ENCODE measurements around the gene SYNDIG1.

SYNDIG1 gene

GRCh38 chr20:24664266-24664986, 195.0 kb downstream of the SYNDIG1 start:
- Mint-ChIP-seq H3K4me3 (no peak overlapping the region), H3K4me1 (no peaks in the 10 kb centered on the region), H3K27me3 (peaks cover 10 to 12% of the 10 kb centered on the region in 2 donors), H3K27ac (no peak overlapping the region), H3K9me3 (no peaks in the 10 kb centered on the region), H3K36me3 (no peaks in the 10 kb centered on the region)
- no peak for ATAC-seq (replicated peaks)
- DNase-seq = no peak

DNA sequence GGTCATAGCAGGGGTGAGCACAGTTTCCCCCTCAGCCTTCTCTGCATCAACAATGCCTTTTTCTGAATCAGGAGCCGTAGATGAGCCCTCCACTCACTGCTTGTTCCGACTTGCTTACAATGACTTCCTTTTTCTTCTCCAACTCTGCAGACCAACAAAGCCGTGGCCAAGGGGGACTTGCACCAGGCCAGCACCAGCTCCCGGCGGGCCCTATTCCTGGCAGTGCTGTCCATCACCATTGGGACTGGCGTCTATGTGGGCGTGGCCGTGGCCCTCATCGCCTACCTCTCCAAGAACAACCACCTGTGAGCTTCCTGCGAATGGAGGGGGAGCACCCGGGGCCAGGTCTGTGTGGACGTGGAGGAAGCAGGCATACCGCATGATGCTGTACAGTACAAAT, 195.8 kb downstream of the SYNDIG1 start:
- ATAC-seq (replicated peaks) (no peak), DNase-seq (no peak)
- Mint-ChIP-seq H3K4me1 (no peaks in the 10 kb centered on the region), H3K27me3 (peaks cover 14 to 16% of the 10 kb centered on the region in 2 donors), H3K36me3 (no peaks in the 10 kb centered on the region), H3K27ac (no peak overlapping the region), H3K9me3 (no peaks in the 10 kb centered on the region), H3K4me3 (no peak overlapping the region)

- DNase-seq (no peak), ATAC-seq (replicated peaks) (no peak)
- Mint-ChIP-seq H3K36me3 (no peaks in the 10 kb centered on the region), H3K27me3 (peaks cover 10 to 17% of the 10 kb centered on the region in 2 donors), H3K4me3 (no peak overlapping the region), H3K27ac (no peak overlapping the region), H3K9me3 (no peaks in the 10 kb centered on the region), H3K4me1 (no peaks in the 10 kb centered on the region)
Measured at GRCh38 chr20:24665741-24666191, 196.3 kb downstream of the SYNDIG1 start.

DNA sequence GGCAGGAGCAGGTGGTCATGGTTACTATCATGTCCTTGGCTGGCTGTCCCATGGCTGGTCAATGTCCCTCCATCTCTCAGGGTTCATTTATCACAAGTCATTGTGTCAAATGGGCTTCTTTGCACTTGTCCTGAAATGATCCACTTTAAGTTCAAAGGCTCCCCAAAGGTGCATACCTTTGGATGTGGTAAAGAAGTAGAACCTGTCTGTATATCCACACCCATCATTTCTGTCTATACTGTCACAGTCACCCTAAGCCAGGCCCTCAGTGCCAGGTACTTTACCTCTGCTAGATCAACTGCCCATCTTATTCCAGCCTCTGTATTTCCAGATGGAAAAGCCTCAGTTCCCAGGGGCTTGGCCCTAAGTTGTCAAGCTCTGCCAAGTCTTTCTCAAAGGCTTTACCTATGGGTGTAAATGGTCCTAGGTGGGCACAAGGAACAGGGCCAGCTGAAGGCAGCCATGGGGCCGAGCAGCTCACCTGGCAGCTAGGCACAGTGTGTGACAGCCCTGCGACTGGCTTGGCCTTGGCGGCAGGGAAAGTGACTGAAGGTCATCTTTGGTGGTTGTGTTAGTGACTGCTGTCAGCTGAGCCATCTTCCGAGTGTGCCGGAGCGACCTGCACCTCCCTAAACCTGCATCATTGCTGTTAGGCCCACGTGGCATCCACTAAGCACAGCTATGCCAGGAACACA, 198.4 kb downstream of the SYNDIG1 start:
- H3K9me3 Mint-ChIP-seq = no peaks in the 10 kb centered on the region
- no peaks in the 10 kb centered on the region for H3K4me1 Mint-ChIP-seq

GRCh38 chr20:24668384-24668702, 198.9 kb downstream of the SYNDIG1 start:
- H3K4me3 Mint-ChIP-seq = no peak overlapping the region
- no peaks in the 10 kb centered on the region for H3K36me3 Mint-ChIP-seq
- ATAC-seq (replicated peaks) (no peak), DNase-seq (no peak)
- H3K27me3 Mint-ChIP-seq = peaks cover 9 to 13% of the 10 kb centered on the region in 2 donors
- no peak overlapping the region for H3K27ac Mint-ChIP-seq
- no peaks in the 10 kb centered on the region for H3K4me1 Mint-ChIP-seq
- no peaks in the 10 kb centered on the region for H3K9me3 Mint-ChIP-seq

More for the DNA sequence above, 198.4 kb downstream of the SYNDIG1 start:
- no peaks in the 10 kb centered on the region for H3K36me3 Mint-ChIP-seq
- DNase-seq = no peak
- H3K4me3 Mint-ChIP-seq = no peak overlapping the region
- peaks cover 9 to 13% of the 10 kb centered on the region in 2 donors for H3K27me3 Mint-ChIP-seq
- H3K27ac Mint-ChIP-seq = no peak overlapping the region
- ATAC-seq (replicated peaks) = no peak

DNA sequence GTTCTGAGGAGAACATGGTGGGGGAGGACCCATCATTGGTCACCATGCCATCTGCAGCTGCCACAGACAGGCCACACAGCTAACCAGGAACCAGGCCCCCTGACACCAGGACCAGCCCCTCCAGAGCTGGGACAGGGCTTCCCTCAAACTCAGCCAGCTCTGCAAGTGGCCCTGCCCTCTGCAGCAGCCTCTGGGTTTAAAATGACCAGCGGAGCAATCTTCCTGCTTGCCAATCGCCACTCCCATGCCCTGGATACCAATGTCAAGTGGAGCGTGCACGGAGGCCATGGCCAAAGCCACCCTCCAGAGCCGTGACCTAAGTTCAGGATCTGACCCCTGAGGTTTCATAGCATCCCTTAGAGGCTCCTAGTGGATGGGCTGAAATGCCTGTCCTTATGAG, 199.4 kb downstream of the SYNDIG1 start:
- Mint-ChIP-seq H3K9me3 (no peaks in the 10 kb centered on the region), H3K27ac (no peak overlapping the region), H3K36me3 (no peaks in the 10 kb centered on the region), H3K27me3 (peaks cover 9 to 13% of the 10 kb centered on the region in 2 donors), H3K4me3 (no peak overlapping the region), H3K4me1 (no peaks in the 10 kb centered on the region)
- ATAC-seq (replicated peaks) = no peak
- DNase-seq = no peak

- H3K27ac Mint-ChIP-seq = peak overlapping the region; percentile 84
- no peak overlapping the region for H3K4me3 Mint-ChIP-seq
- H3K9me3 Mint-ChIP-seq = no peaks in the 10 kb centered on the region
- peaks cover 9 to 13% of the 10 kb centered on the region in 2 donors for H3K27me3 Mint-ChIP-seq
- no peak for ATAC-seq (replicated peaks)
- H3K36me3 Mint-ChIP-seq = no peaks in the 10 kb centered on the region
- H3K4me1 Mint-ChIP-seq = no peaks in the 10 kb centered on the region
- no peak for DNase-seq
Measured at GRCh38 chr20:24669701-24670100, 200.3 kb downstream of the SYNDIG1 start.

GRCh38 chr20:24670341-24670872, 201.0 kb downstream of the SYNDIG1 start:
- ATAC-seq (replicated peaks) (no peak), DNase-seq (no peak)
- H3K4me3 Mint-ChIP-seq = no peak overlapping the region
- H3K4me1 Mint-ChIP-seq = no peaks in the 10 kb centered on the region
- no peaks in the 10 kb centered on the region for H3K9me3 Mint-ChIP-seq
- no peaks in the 10 kb centered on the region for H3K36me3 Mint-ChIP-seq
- H3K27me3 Mint-ChIP-seq = peaks cover 8 to 9% of the 10 kb centered on the region in 2 donors
- no peak overlapping the region for H3K27ac Mint-ChIP-seq

GRCh38 chr20:24670981-24671380, 201.6 kb downstream of the SYNDIG1 start:
- H3K27ac Mint-ChIP-seq = no peak overlapping the region

GRCh38 chr20:24672181-24672880, 202.9 kb downstream of the SYNDIG1 start:
- Mint-ChIP-seq H3K27ac (no peak overlapping the region), H3K36me3 (no peaks in the 10 kb centered on the region), H3K27me3 (peaks cover 8 to 9% of the 10 kb centered on the region in 2 donors), H3K4me3 (no peak overlapping the region), H3K9me3 (no peaks in the 10 kb centered on the region), H3K4me1 (no peaks in the 10 kb centered on the region)
- ATAC-seq (replicated peaks) = no peak
- no peak for DNase-seq

More at GRCh38 chr20:24670981-24671380, 201.6 kb downstream of the SYNDIG1 start:
- Mint-ChIP-seq H3K9me3 (no peaks in the 10 kb centered on the region), H3K4me1 (no peaks in the 10 kb centered on the region), H3K36me3 (no peaks in the 10 kb centered on the region), H3K4me3 (no peak overlapping the region), H3K27me3 (peaks cover 8 to 9% of the 10 kb centered on the region in 2 donors)
- no peak for ATAC-seq (replicated peaks)
- DNase-seq = no peak

GRCh38 chr20:24672886-24673677, 203.7 kb downstream of the SYNDIG1 start:
- no peaks in the 10 kb centered on the region for H3K36me3 Mint-ChIP-seq
- no peak overlapping the region for H3K4me3 Mint-ChIP-seq

GRCh38 chr20:24673678-24674570, 204.5 kb downstream of the SYNDIG1 start:
- Mint-ChIP-seq H3K4me3 (no peak overlapping the region), H3K27me3 (peaks cover 8% of the 10 kb centered on the region in 2 donors), H3K4me1 (no peaks in the 10 kb centered on the region), H3K36me3 (no peaks in the 10 kb centered on the region), H3K27ac (no peak overlapping the region), H3K9me3 (no peaks in the 10 kb centered on the region)
- ATAC-seq (replicated peaks) (no peak), DNase-seq (no peak)

More at GRCh38 chr20:24672886-24673677, 203.7 kb downstream of the SYNDIG1 start:
- no peak for DNase-seq
- Mint-ChIP-seq H3K9me3 (no peaks in the 10 kb centered on the region), H3K27ac (no peak overlapping the region), H3K27me3 (peaks cover 8 to 9% of the 10 kb centered on the region in 2 donors), H3K4me1 (no peaks in the 10 kb centered on the region)
- no peak for ATAC-seq (replicated peaks)

DNA sequence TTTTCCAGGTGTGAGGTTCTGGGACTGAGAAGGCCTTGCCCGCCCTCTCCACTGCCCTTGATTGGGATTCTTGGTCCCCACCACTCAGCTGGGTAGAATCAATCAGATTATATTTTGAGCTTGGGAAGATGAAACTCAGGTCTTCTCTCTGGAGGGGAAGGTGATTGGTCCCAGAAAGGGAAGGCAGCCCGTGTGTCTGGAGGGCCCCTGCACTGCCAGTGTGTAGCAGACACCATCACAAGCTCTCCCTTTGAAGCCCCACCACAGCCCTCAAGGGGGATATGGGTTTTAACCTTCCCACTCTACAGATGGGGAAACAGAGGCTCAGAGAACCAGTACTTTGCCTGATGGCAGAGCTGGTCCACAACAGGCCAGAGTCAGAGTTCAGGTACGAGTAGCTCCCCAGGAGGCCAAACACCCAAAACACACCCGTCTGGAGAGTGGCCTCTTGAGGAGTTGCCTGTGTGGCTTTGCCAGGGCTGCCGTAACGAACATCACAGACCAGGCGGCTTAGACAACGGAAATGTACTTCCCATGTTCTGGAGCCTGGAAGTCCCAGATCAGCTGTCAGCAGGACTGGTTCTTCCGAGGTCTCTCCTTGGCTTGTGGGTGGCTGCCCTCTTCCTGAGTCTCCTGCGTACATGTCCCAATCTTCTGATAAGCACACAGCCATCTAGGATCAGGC, 205.6 kb downstream of the SYNDIG1 start:
- DNase-seq (no peak), ATAC-seq (replicated peaks) (no peak)
- Mint-ChIP-seq H3K27me3 (peaks cover 0 to 2% of the 10 kb centered on the region in 2 donors), H3K36me3 (no peaks in the 10 kb centered on the region), H3K4me3 (no peak overlapping the region), H3K27ac (no peak overlapping the region), H3K4me1 (no peaks in the 10 kb centered on the region), H3K9me3 (no peaks in the 10 kb centered on the region)
